Psoas muscle (tissue), 8 donors: ENCODE data around the gene OR7D2. TPM values are rescaled to one million over a fixed set of nuclear protein-coding genes. Genes with fewer than 3 reads are reported as not detected.

Experiments
- ATAC-seq, 4 donors: fragments of 200-7000 bp; cut with Tn5 transposase; one replicate each; pipeline ENCODE4 v1.9.1; 2020; ENCODE audit warnings: moderate library complexity in 3 of 4, mild to moderate bottlenecking in 2 of 4
- DNase-seq, 2 donors: peaks; one replicate each; pipeline ENCODE4 v3.0.0-alpha.2; 2020
- H3K27ac ChIP-seq: fragments of 200-600 bp; one replicate; pipeline ENCODE4 v1.8.0; 2022
- H3K27me3 ChIP-seq, 3 donors: fragments of 200-600 bp in 1 of 3; one replicate each; pipeline versions ENCODE4 v1.6.1 to v1.8.0; 2013 to 2022; ENCODE audit warnings: low read length in 2 of 3, mild to moderate bottlenecking in 2 of 3, moderate library complexity in 1 of 3; ENCODE audit not compliant: insufficient read depth in 3 of 3
- H3K36me3 ChIP-seq, 2 donors: fragments of 200-600 bp in 1 of 2; one replicate each; pipeline versions ENCODE4 v1.6.1 to v1.8.0; 2013 to 2022; ENCODE audit warnings: low read depth in 1 of 2, mild to moderate bottlenecking in 1 of 2, moderate library complexity in 1 of 2; ENCODE audit not compliant: insufficient read depth in 1 of 2
- H3K4me1 ChIP-seq: fragments of 200-600 bp; one replicate; pipeline ENCODE4 v1.8.0; 2022
- H3K4me3 ChIP-seq: fragments of 200-600 bp; one replicate; pipeline ENCODE4 v1.8.0; 2022; ENCODE audit warnings: mild to moderate bottlenecking
- H3K9me3 ChIP-seq: fragments of 200-600 bp; one replicate; pipeline ENCODE4 v1.8.0; 2022
- WGBS, 3 donors: extraction: QIAGEN DNeasy Blood & Tissue Kit; methylation state at CpG; one replicate each; pipeline versions ENCODE4 v1.1.6 to v1.1.7; 2013; 5-methylcytosine and 5-hydroxymethylcytosine counted together
- intact Hi-C, 2 donors: fragments of 100-400 bp; cut with DNase I; formaldehyde crosslinking; loops; one replicate each; pipeline versions ENCODE4 v1.11.0 to v1.14.2; 2022
- polyA plus RNA-seq, 3 donors: library from polyadenylated mRNA; stranded (reverse); fragments of 200-250 nt; gene quantifications; one replicate each; pipeline ENCODE4 v1.2.3, GENCODE V29; 2013
- total RNA-seq, 4 donors: library from RNA; stranded (reverse); fragmentation: NEBNext Ultra II Directional in 2 of 4; extraction: Animal tissue kit (Norgen Biotek cat#: 25700) in 2 of 4; gene quantifications; one replicate each; pipeline versions ENCODE4 v1.2.1 to v1.2.4, GENCODE V29; 2021 to 2023
- TF ChIP-seq, protein P1 (sequence below): fragments of 200-600 bp; IDR thresholded peaks from one replicate; pipeline ENCODE4 v1.8.0; 2022; ENCODE audit warnings: antibody characterized with exemption
- donor health status: healthy with polysubstance abuse.
- donor health status: DM: no; HTN: no; CAD: no; lungs with moderate emphysema.
- donor health status: Bipolar disorder and iron deficiency.
- donor health status: healthy.
- donor health status: DM: yes; HTN: yes; CAD: no.
- donor health status: DM: no; HTN: no; CAD: no.
- donor health status: DM: no; HTN: no; CAD: no.
- donor health status: DM: yes; HTN: yes; CAD: no.

OR7D2 gene
- total and polyA plus RNA-seq, 7 donors, result 0.03 to 0.24 (median 0.06) TPM; not detected in 3

- peak; percentile 61 to 74 for DNase-seq
- Histone ChIP-seq H3K27ac (no peak overlapping the region), H3K9me3 (no peaks in the 10 kb centered on the region), H3K36me3 (no peaks in the 10 kb centered on the region), H3K4me1 (no peaks in the 10 kb centered on the region), H3K27me3 (peaks cover 0 to 4% (median 0%) of the 10 kb centered on the region in 3 donors), H3K4me3 (peak overlapping the region; percentile 54)
- peak in 1 of 4 donors; percentile 54 for ATAC-seq
- intact Hi-C loops, result loop anchor here (5.0 kb wide), 2 partner anchors 68 to 592 kb away; no protein-coding TSS in a partner anchor
- TF ChIP-seq, protein P1, sequence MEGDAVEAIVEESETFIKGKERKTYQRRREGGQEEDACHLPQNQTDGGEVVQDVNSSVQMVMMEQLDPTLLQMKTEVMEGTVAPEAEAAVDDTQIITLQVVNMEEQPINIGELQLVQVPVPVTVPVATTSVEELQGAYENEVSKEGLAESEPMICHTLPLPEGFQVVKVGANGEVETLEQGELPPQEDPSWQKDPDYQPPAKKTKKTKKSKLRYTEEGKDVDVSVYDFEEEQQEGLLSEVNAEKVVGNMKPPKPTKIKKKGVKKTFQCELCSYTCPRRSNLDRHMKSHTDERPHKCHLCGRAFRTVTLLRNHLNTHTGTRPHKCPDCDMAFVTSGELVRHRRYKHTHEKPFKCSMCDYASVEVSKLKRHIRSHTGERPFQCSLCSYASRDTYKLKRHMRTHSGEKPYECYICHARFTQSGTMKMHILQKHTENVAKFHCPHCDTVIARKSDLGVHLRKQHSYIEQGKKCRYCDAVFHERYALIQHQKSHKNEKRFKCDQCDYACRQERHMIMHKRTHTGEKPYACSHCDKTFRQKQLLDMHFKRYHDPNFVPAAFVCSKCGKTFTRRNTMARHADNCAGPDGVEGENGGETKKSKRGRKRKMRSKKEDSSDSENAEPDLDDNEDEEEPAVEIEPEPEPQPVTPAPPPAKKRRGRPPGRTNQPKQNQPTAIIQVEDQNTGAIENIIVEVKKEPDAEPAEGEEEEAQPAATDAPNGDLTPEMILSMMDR, result peak; percentile 78
- WGBS, 3 donors, result 22 to 23% (median 22%) methylated on average over 13 of the region's 13 CpGs
Measured at GRCh38 chr19:9205501-9206113, 26.8 kb downstream of the OR7D2 start.

DNA sequence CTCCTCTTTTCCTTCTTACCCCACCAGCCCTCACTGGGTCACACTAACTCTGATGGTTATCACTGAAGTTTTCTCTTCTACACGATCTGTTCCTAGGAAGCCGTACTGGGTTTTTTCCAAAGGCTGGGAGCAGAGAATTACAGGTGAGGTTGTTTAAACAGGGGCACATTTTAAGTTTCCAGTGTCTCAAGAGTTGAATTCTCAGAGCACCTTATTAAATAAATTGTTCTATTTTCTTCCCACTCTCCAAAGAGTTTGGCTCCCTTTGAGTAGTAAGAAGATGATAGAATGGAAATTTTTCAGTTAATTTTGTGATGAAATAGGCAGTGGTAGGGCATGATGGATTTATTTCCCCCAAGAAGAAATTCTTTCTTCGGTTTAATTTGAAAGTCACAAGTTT is 40.7 kb downstream of the OR7D2 start, which contains the start of gene OR7D4:
Gene OR7D4, minus strand, starts transcription at position 101 of the 400 bp plus-strand sequence. CDS start 4,752 bp downstream, outside the sequence.
- Histone ChIP-seq H3K4me1 (no peaks in the 10 kb centered on the region), H3K27ac (no peak within 1 kb of the TSS), H3K27me3 (peaks cover 0 to 3% (median 0%) of the 10 kb centered on the region in 3 donors), H3K4me3 (no peak within 1 kb of the TSS), H3K9me3 (peaks cover 2% of the 10 kb centered on the region), H3K36me3 (no peaks in the 10 kb centered on the region)
- DNase-seq, result no peak
- WGBS, 3 donors, result 69 to 75% (median 70%) methylated on average over 3 of the region's 3 CpGs
- intact Hi-C loops, result no loop called here
- ATAC-seq, result no peak
- TF ChIP-seq, protein P1, result no peak

Other genes with a start within 250 kb of the OR7D2 start
- gene MUC16, start 168.6 kb upstream of the OR7D2 start, total RNA-seq, result under 1 TPM in 3 of 4 donors, not detected in 1; under 0.01 to 0.37 (median 0.02) TPM
- under 1 TPM in 2 of 3 donors, not detected in 1; 0.01 TPM for gene MUC16, start 168.6 kb upstream of the OR7D2 start, polyA plus RNA-seq
- gene OR1M1, start 91.9 kb upstream of the OR7D2 start, total RNA-seq, result not detected
- gene OR1M1, start 91.9 kb upstream of the OR7D2 start, polyA plus RNA-seq, result not detected
- gene OR7G2, start 71.5 kb upstream of the OR7D2 start, total RNA-seq, result not detected
- gene OR7G2, start 71.5 kb upstream of the OR7D2 start, polyA plus RNA-seq, result not detected
- not detected for gene OR7G1, start 63.2 kb upstream of the OR7D2 start, total RNA-seq
- not detected for gene OR7G1, start 63.2 kb upstream of the OR7D2 start, polyA plus RNA-seq
- gene OR7G3, start 52.0 kb upstream of the OR7D2 start, total RNA-seq, result not detected
- not detected for gene OR7G3, start 52.0 kb upstream of the OR7D2 start, polyA plus RNA-seq
- gene ZNF317, start 38.6 kb upstream of the OR7D2 start, total RNA-seq, result 10 to 100 TPM; 13.7 to 23.6 (median 16.9) TPM
- 10 to 100 TPM; 14.3 to 22.5 (median 14.6) TPM for gene ZNF317, start 38.6 kb upstream of the OR7D2 start, polyA plus RNA-seq
- not detected for gene OR7D4, start 40.6 kb downstream of the OR7D2 start, total RNA-seq
- not detected for gene OR7D4, start 40.6 kb downstream of the OR7D2 start, polyA plus RNA-seq
- gene OR7E24, start 72.0 kb downstream of the OR7D2 start, total RNA-seq, result not detected
- not detected for gene OR7E24, start 72.0 kb downstream of the OR7D2 start, polyA plus RNA-seq
- 1 to 10 TPM; 1.5 to 2.9 (median 2.4) TPM for gene ZNF699, start 130.9 kb downstream of the OR7D2 start, total RNA-seq
- gene ZNF699, start 130.9 kb downstream of the OR7D2 start, polyA plus RNA-seq, result 1 to 10 TPM in 2 of 3 donors, under 1 TPM in 1; 0.15 to 1.8 (median 1.0) TPM
- 1 to 10 TPM; 1.5 to 8.6 (median 3.2) TPM for gene ZNF559, start 145.2 kb downstream of the OR7D2 start, total RNA-seq
- 1 to 10 TPM; 2.6 to 4.4 (median 2.7) TPM for gene ZNF559, start 145.2 kb downstream of the OR7D2 start, polyA plus RNA-seq
- 1 to 10 TPM in 1 of 4 donors, under 1 TPM in 2, not detected in 1; 0.25 to 1.7 (median 0.34) TPM for gene ZNF177, start 184.0 kb downstream of the OR7D2 start, total RNA-seq
- under 1 TPM; 0.17 to 0.33 (median 0.29) TPM for gene ZNF177, start 184.0 kb downstream of the OR7D2 start, polyA plus RNA-seq